Stimulated activated CD8-positive, alpha-beta memory T cell treated with anti-CD3 and anti-CD28 coated beads, Interleukin-12 subunit alpha, Interleukin-12 subunit beta, amount 100 ng/mL, for 1 hour (primary cell): ENCODE data around the gene KRTAP10-10.
A peak's percentile ranks its signal among the peaks of the same experiment; 100 is the strongest.
"Not testable (repeated sequence)": the region's sequence is repeated elsewhere in the genome, so short reads cannot be mapped to it uniquely, and the experiment has no call there.

Experiments used
- DNase-seq: peaks from one replicate; pipeline ENCODE4 v3.0.0-alpha.2; 2020; ENCODE audit warnings: low read depth

The KRTAP10-10 gene

GRCh38 chr21:44650265-44650972 is 13.3 kb downstream of the KRTAP10-10 start:
- no peak for DNase-seq

- no peak for DNase-seq
Measured at GRCh38 chr21:44650973-44651675, 14.0 kb downstream of the KRTAP10-10 start.

- DNase-seq, result no peak
Measured at GRCh38 chr21:44653123-44653522, 16.0 kb downstream of the KRTAP10-10 start.

- peak; percentile 27 for DNase-seq
Measured at GRCh38 chr21:44653656-44654575, 16.8 kb downstream of the KRTAP10-10 start.

GRCh38 chr21:44654576-44655175 is 17.5 kb downstream of the KRTAP10-10 start, which contains the start of gene KRTAP12-4:
Gene KRTAP12-4 (minus strand): TSS chr21:44654659. CDS start chr21:44654614, 45 bp downstream.
- no peak for DNase-seq

GRCh38 chr21:44656868-44657267 is 19.7 kb downstream of the KRTAP10-10 start:
- DNase-seq, result no peak

- DNase-seq, result no peak
Measured at GRCh38 chr21:44657635-44658540, 20.7 kb downstream of the KRTAP10-10 start, which contains the start of gene KRTAP12-3. Gene KRTAP12-3 (plus strand): TSS chr21:44657932. CDS start chr21:44657980, 48 bp downstream.

GRCh38 chr21:44658541-44658910 is 21.4 kb downstream of the KRTAP10-10 start:
- no peak for DNase-seq

- no peak for DNase-seq
Measured at GRCh38 chr21:44658913-44659595, 21.9 kb downstream of the KRTAP10-10 start.

GRCh38 chr21:44661567-44661966 is 24.4 kb downstream of the KRTAP10-10 start:
- DNase-seq, result not testable (repeated sequence)

GRCh38 chr21:44664691-44665090 is 27.5 kb downstream of the KRTAP10-10 start:
- DNase-seq, result no peak

GRCh38 chr21:44666401-44667320 is 29.5 kb downstream of the KRTAP10-10 start, which contains the start of gene KRTAP12-2:
Gene KRTAP12-2 (minus strand): TSS chr21:44666927. CDS start chr21:44666886, 41 bp downstream.
- DNase-seq, result no peak

- no peak for DNase-seq
Measured at GRCh38 chr21:44667612-44668011, 30.5 kb downstream of the KRTAP10-10 start.

GRCh38 chr21:44670642-44671432 is 33.7 kb downstream of the KRTAP10-10 start:
- DNase-seq, result no peak

- no peak for DNase-seq
Measured at GRCh38 chr21:44671911-44672310, 34.8 kb downstream of the KRTAP10-10 start.

- DNase-seq, result no peak
Measured at GRCh38 chr21:44677881-44678280, 40.7 kb downstream of the KRTAP10-10 start.

- no peak for DNase-seq
Measured at GRCh38 chr21:44681152-44681551, 44.0 kb downstream of the KRTAP10-10 start.
